HuH-7.5 (cell line): Measurements from ENCODE around the gene CDK5R2.

Experiments
- DNase-seq: peaks from one replicate; pipeline ENCODE4 v3.0.0; 2011; ENCODE audit warnings: low spot score

Gene CDK5R2

GRCh38 chr2:218962859-218963492, 3.5 kb downstream of the CDK5R2 start:
- DNase-seq = peak; percentile 82

- DNase-seq = no peak
Measured at GRCh38 chr2:218963601-218964000, 4.1 kb downstream of the CDK5R2 start.

GRCh38 chr2:218964041-218964771, 4.7 kb downstream of the CDK5R2 start:
- DNase-seq = no peak

DNA sequence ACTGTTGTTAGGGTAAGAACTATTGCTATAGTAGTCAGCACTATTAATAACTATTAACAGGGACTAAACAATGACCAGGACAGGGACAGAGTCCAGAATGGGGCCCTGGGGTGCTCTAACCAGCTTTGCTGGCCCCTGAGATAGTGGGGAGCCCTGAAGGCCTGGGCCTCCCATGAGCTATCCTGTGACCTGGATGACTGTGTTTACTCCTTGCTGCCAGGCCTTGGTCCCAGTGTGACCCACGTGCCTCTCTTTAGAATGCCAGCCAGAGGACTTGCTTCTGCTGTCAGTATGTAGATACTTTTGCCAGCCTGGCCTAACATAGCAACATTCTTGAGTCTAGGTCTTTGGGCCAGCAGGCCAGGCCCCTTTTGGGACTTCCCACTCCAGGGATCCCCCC, 11.4 kb downstream of the CDK5R2 start:
- no peak for DNase-seq

DNA sequence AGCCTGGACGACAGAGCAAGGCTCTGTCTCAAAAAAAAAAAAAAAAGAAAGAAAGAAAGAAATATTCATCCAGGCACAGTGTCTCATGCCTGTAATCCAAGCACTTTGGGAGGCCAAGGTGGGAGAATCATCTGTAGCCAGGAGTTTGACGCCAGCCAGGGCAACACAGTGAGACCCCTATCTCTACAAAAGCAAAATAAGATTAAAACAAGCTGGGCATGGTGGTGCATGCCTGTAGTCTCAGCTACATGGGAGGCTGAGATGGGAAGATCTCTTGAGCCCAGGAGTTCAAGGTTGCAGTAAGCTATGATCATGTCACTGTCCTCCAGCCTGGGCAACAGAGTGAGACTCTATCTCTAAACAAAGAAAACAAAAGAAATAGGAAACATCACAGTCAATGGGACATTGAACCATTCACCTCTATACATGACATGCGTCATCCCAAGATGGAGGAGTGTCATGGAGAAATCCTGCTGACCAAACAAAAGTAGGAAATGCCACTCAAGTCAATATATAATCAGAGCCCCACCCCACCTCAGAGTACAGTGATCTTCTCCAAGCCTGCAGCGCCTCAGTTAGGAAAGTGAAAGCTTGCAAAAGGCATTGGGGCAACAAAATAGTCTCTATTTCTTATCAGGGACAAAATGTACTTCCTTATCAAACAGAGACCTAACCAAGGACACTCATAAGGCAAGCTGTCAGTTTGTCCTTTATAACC, 15.8 kb downstream of the CDK5R2 start:
- no peak for DNase-seq

GRCh38 chr2:218979846-218980734, 20.6 kb downstream of the CDK5R2 start:
- DNase-seq = peak; percentile 91

DNA sequence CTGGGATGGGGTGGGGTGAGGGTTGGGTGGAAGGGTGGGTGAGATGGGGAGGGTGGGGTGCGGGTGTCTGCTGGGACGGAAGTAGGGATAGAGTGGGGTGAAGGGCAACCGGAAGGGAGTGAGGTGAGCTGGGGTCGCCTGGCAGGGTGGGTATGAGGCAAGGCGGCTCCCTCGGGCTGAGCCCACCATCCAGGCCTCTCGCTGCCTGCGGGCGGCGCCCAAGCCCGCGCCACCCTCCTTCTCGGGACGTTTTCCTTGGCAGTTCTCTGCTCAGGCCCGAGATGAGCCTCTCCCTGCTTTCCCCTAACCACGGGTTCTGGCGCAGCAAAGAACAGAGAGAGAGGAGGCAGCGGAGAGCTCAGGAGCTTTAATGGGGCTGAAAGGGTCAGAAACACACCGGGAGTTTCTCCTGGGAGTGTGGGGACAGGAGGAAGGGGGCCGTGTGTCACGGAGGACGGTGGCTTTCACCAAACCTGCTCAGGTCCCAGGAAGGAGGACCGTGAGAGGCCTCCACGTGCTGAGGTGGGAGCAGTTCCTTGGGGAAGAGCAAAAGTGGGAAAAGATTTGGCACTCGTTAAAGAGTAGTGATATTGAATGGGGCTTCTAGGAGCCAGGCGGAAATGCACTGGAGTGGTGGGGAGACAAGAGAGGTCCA, 21.4 kb downstream of the CDK5R2 start:
- peak; percentile 6 for DNase-seq

GRCh38 chr2:218981390-218981880, 22.0 kb downstream of the CDK5R2 start:
- DNase-seq = peak; percentile 20

DNA sequence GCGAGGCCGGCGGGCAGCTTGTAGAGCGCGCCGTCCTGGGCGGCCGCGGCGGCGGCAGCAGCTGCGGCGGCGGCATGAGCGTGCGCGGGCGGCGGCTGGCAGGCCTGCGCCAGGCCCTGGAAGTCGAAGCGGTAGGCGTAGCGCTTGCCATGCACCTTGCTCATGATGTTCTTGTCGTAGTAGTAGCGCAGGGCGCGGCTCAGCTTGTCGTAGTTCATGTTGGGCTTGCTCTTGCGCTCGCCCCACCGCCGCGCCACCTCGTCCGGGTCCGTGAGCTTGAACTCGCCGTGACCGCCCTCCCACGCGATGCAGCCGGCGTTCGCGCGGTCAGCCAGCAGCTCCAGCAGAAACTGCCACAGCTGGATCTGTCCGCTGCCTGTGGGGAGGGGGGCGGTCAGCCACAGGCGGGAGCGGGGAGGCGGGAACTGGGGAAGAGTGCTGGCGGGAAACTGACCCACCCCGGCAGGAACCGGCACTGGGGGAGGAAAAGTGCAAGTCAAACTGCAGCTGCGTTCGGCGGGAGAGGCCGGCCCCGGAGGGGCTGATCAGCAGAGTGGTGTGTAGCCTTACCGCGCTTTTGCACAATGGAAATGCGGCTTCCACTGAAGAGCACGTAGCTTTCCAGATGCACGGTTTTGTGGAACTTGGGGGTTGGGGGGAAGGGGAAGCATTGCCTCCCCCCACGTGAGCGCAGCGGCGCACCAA, 22.6 kb downstream of the CDK5R2 start:
- peak; percentile 4 for DNase-seq

DNA sequence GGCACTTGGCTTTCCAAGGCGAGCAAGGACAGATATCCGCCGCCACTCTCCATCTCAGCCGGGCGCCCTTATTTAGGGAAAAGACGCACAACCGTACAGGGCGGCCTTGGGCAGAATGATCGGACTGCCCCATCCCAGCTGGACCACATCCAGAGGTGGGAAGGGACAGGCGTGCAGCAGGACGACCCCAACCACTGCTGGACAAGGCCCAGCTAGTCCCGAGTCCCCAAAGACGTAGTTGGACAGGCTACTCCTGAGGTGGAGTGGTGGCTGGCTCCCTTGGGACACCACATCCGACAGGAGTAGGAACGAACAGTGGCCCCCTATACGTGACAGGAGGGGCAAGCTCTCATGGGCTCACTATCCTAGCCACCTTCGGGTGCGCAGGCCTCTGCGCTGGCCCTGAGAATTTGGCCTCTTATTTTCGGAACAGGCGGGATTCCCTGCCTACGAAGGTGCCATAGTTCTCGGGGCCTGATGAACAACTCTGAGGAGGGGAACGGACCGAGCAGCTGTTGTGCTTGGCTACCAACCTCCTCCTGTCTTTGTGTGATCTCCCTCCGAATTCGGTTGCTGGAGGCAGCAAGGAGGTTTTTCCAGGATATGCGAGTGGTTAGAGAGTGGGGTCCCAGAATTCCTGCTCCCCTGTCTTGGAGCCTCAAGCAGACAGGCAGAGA, 23.3 kb downstream of the CDK5R2 start:
- peak; percentile 13 for DNase-seq

DNA sequence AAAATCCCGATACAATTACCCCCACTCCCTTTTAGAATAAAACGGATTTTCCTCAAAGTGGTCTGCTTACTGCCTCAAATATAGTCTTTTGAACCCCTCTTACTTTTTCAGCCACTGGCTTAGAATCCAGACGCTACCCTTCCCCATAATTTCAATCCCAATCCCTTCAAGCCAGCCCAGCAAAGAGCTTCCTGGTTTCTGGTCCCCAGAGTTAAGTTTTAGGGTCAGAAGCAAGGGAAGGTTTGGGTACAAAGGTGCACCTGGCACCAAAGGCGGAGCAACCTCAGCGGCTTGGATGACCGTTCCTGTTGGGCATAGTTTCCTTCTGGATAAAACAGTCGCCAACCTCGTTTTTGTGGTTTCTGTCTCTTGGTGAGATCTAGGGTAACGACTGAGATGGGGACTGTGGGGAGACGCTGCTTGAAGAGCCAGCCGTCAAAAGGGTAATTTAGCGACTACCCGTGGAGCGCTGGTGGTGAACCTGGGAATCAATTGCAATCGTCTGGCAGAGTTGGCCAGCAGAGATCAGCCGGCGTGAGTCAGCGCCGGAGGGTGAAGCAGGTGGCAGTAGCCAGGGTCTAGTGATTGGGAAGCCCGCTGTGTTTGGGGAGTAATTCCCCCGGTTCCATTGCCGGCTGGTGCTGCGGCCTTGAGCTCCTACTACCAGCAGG, 23.9 kb downstream of the CDK5R2 start:
- DNase-seq = peak; percentile 24

- DNase-seq = peak; percentile 19
Measured at GRCh38 chr2:218983934-218984238, 24.4 kb downstream of the CDK5R2 start.

GRCh38 chr2:218984239-218985020, 25.0 kb downstream of the CDK5R2 start:
- peak; percentile 29 for DNase-seq

- DNase-seq = no peak
Measured at GRCh38 chr2:218985021-218985324, 25.5 kb downstream of the CDK5R2 start, which contains the start of gene FEV. Gene FEV, minus strand, starts transcription at chr2:218985184. Its CDS starts 109 bp downstream, at chr2:218985075.

DNA sequence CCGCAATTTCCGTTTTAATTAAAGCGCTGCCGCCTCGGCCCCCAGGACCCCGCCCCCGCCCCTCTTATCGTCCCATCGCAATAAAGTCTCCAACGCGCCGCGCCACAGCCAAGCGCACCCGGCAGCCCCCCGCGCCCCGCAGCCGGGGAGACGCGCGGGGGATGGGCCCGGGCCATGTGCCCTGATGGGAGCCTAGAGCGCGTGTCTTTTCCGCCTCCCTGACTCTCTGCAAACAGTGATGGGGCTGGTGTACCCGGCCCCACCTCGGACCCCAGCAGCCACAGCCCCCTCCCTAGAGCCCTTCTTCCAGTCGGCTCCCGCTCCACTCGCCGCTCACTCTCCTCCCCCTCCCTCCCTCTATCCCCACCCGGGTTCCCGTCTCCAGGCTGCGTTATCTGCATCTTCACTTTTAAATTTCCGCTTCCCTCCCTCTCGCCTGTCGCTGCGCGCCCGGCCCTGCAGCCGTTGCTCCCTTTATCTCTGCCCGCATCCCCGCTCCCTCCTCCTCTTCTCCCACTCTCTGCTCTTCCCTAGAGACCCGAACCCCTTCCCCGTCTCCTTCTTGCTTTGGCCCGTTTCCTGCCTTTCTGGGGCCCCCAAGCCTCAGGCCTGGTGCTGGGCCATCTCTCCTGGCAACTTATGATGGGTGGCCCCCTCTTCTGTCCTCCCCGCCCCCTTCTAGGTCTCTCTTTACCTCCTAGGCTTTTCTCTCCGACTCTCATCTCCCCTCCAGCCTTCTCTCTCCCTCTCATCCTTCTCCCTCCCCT, 26.0 kb downstream of the CDK5R2 start:
- peak; percentile 13 for DNase-seq

GRCh38 chr2:218986148-218986761, 26.8 kb downstream of the CDK5R2 start:
- peak; percentile 18 for DNase-seq

GRCh38 chr2:218988164-218988563, 28.7 kb downstream of the CDK5R2 start:
- DNase-seq = no peak

DNA sequence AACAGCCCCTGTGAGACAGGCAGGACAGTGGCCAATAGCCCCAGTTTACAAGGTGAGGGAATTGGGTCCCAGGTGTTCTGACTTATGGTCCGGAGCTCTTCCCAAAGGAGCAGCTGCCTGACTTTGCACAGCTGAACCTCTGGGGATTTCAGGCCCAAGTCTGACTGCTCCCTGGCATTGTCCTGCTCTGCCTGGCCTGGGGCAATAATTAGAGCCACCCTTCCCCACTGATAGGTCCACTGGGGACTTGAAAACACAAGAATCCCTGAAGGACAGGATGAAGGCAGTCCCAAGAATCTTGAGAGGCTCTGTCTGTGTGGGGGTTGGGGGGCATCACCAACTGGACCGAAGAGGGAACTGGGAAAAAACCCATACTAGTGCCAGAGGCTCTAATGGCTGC, 29.2 kb downstream of the CDK5R2 start:
- no peak for DNase-seq
